ENCODE data around the gene ZBTB18.

Gene ZBTB18

DNA sequence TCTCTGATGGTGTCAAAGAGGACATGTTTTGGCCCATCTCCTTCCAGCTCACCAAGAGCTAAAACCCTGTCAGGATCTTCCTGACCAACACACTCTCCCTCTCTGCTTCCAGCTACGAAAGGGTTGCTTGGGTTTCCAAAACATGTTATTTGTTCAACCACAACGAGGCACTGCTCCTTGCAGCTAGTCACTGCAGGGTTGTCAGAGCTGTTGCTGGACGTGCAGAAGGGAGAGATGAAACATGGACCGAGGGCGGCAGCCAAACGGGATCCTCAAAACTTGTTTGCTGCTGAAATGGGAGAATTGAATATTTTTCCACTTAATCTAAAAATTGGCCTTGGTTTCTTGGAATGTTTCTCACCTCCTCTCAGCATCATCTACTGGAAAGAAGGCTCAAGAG lies 12.4 kb downstream of the ZBTB18 start:
- no peak for TF ChIP-seq GATA3 (IDR thresholded peaks at IDR 0.05; ENCODE audit: low read depth, low read length)
- TF ChIP-seq GATA2 (IDR thresholded peaks at IDR 0.05; ENCODE audit: low read depth, low read length) = no peak

DNA sequence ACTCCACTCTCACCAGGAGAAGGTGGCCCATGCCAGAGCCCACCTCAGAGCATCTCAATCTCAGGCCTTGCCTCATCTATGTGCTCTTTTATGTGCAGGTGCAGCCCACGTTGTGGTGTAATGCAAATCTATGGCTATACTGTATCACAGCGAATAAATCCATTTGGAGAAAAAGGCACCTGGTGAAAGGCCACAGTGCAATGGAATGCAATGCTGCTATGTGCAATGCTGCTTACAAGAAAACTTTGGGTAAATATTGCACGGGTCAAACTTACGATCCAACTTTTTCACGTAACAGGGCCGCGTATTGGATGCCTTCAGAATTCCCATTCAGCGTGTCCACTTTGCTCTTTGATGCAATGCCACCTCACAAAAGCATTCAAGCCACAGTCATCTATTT lies 13.5 kb downstream of the ZBTB18 start:
- TF ChIP-seq GATA2 (IDR thresholded peaks at IDR 0.05; ENCODE audit: low read depth, low read length) = no peak
- TF ChIP-seq GATA3 (IDR thresholded peaks at IDR 0.05; ENCODE audit: low read depth, low read length) = no peak

DNA sequence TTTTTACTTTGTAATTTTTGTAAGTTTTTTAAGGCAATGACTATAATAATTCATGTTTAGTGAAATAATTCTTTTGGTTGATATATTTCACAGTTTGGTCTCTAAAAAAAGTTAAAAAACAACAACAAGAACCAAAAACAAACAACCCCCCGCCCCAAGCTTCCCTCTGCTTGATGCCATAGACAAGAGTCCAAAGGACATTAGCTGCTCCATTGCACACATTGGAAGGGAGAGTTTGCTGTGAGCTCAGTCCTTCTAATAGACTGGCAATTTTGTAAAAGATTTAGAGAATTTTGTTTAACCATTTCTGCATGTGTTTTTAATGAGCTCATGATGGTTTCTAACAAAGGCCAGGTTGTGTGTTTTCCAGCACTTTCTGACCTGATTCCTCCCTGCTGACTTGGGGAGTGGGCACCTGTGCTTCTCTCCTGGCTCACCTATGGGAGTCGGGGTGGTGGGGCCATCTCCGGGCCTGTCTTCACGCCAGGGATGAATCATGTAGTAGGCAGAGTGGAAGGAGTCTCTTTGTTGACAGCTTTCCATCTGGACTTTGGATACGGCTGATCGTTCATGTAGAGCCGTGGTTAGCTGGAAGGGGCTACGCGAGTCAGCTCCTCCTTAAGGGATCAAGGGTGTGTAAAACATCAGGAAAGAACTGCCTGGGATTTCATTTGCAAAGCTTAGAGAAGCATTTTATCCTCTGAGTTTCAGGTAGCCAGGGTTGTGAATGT lies 14.1 kb downstream of the ZBTB18 start:
- no peak for TF ChIP-seq GATA2 (IDR thresholded peaks at IDR 0.05; ENCODE audit: low read depth, low read length)
- TF ChIP-seq GATA3 (IDR thresholded peaks at IDR 0.05; ENCODE audit: low read depth, low read length) = no peak

DNA sequence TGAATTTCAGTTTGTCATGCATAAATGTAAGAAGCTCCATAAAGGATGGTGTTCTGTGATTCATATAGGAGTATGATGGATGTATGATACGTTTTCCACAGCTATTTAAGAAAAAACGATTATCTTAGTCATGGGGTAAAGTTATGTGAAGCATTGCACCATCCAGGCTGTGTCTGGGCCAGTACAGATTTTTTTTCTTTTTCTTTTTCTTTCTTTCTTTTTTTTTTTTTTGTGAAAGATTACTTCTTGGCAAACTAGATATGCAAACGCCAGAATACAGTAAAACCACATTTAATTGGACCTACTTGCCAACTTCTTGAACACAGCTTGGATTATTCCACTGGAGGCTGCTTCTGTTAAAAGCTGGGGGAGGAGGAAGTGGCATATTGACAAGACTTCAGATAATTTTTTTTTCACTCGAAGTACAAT lies 14.9 kb downstream of the ZBTB18 start:
- TF ChIP-seq GATA2 (IDR thresholded peaks at IDR 0.05; ENCODE audit: low read depth, low read length) (no peak), GATA3 (IDR thresholded peaks at IDR 0.05; ENCODE audit: low read depth, low read length) (no peak)

DNA sequence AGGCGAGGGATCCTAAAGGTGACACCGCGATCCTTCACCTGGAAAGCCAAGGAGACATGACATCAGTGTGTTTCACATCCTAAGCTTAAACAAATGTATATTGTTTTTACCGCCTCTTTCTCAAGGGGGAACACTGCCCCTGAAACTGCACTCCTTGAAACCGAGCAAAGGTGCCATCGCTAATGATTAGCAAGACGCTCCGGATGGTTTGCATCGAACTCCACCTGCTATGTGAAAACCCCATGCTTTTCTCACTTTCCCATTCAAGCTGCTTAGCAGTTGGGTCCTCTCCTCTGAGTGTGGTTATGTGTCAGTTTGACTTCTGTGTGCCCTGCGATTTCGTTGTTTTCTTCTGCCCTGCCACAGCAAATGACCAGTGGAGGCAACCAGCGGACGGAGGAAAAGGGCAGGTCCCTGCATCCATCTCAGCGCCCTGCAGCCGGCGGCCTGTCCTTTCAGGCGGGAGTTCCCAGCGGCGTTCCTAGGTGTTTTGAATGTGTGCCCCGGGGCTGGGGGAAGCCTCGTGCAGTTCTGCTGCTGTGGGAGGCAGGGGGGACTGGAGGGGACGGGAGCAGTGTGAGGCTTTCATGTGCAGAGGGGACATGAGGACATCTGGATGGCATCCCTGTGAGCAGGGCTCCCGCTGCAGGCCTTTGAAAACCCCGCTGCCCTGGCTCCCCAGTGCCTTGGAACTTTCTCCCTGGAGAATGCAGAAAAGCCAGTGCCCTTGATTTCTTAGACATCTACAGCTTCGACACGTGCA lies 16.1 kb downstream of the ZBTB18 start:
- no peak for TF ChIP-seq GATA3 (IDR thresholded peaks at IDR 0.05; ENCODE audit: low read depth, low read length)
- no peak for TF ChIP-seq GATA2 (IDR thresholded peaks at IDR 0.05; ENCODE audit: low read depth, low read length)

DNA sequence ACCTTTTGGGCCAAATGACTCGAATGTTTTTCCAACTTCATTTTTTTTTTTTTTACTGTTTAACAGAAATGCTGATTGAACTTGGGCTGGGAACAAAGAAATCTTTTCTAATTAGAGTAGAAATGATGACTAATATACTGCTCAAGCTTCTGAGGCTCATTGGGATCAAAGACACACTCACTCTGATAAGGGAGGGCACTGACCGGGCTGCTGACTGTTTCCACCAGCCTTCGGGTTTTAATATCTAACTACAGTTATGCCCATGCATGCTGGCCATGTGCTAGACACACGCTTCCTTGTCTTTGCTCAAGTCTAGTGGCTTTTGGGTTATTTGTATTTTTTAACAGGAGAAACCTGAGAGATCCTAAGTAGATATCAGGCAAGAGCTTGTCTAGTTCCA lies 16.8 kb downstream of the ZBTB18 start:
- no peak for TF ChIP-seq GATA3 (IDR thresholded peaks at IDR 0.05; ENCODE audit: low read depth, low read length)
- no peak for TF ChIP-seq GATA2 (IDR thresholded peaks at IDR 0.05; ENCODE audit: low read depth, low read length)

DNA sequence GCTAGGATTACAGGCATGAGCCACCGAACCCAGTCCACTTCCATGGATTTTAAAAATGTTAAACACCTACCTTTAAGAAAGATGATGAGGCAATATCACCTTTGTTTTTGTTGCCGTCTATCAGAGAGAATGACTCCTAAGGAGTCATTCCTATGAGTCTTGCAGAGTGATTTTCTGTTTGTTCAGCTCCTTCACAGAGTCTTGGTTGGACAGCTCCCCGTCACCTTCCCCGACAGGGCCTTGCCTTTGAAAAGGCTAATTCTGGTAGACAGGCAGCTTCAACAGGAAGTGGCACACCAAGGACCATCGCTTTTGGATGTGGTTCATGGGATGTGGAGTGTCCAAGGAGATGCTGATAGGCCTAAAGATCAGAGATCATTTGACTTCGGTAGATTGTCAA lies 17.5 kb downstream of the ZBTB18 start:
- TF ChIP-seq GATA2 (IDR thresholded peaks at IDR 0.05; ENCODE audit: low read depth, low read length) (no peak), GATA3 (IDR thresholded peaks at IDR 0.05; ENCODE audit: low read depth, low read length) (no peak)

DNA sequence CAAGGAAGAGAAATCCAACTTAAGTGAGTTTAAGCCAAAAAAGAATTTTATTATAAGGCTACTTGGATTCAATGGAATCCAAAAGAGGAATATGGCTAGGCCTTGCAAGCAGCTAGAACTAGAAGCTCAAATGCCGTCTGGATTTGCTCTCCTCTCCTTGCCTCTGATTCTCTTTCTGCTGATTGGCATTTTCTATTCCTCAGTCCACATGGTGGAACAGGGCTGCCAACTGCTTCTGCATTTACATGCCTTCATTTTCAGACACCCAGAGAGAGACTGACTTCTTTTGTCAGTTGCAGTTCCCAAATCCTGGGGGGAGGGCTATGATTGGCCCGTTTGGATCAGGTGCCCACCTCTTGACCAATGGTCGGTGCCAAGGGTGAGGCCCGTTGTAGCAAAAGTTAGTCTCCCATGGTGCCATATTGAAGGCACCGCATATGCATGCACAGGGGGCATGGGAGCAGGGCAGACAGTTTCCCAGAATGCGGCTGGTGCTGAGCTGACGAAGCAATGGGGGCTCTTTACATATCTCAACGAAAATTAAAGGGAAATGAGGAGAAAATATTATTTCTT lies 18.3 kb downstream of the ZBTB18 start:
- TF ChIP-seq GATA3 (IDR thresholded peaks at IDR 0.05; ENCODE audit: low read depth, low read length) (no peak), GATA2 (IDR thresholded peaks at IDR 0.05; ENCODE audit: low read depth, low read length) (no peak)

DNA sequence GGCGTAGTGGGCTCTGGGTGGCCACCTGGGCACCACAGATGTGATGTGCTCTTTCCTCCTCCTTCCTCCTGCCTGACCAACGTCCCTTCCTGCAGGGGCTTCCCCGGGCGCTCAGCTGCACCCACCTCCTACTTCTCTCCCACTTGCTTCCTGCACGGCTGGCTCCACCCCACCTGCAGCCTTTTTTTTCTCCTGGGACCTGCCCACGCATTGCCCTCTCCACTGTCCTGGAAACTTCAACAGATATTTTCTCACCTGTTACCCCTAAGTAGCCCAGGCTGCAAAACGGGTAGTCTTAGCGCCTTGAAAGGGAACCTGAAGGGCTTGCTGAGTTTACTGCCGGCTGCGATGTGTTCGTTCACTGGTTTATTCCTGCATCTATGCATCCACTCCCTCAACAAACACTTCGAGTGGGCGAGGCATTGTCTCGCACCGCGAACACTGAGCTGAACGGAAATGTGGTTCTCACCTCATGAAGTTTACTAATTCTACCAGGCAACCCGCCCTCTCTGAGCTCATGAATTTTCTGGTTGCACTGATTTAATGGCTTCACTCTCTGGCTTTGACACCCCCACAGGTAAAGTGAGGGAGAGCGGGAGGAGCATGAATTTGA lies 23.6 kb downstream of the ZBTB18 start:
- TF ChIP-seq GATA3 (IDR thresholded peaks at IDR 0.05; ENCODE audit: low read depth, low read length) = no peak
- no peak for TF ChIP-seq GATA2 (IDR thresholded peaks at IDR 0.05; ENCODE audit: low read depth, low read length)

DNA sequence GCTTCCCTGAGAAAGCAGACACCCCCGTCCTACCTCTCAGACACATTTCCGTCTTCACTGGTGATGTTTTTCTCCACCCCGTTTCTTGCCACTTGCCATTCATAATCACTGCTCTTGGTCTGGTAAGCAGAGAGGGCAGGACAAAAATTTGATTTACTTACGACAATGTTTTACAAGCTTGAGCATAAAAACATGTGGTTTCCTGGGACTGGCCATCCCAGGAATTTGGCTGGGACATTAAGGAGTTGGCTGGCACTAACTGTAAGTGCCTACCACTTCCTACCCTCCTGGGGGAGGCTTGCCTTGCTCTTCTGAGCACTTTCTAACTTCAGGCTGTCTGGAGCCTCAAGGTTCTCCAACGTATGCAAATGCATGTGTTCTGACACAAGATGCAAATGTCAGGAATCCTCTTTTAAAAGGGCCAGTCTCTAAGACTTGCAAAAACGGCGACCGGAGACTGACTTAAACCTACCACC lies 24.2 kb downstream of the ZBTB18 start:
- no peak for TF ChIP-seq GATA2 (IDR thresholded peaks at IDR 0.05; ENCODE audit: low read depth, low read length)
- no peak for TF ChIP-seq GATA3 (IDR thresholded peaks at IDR 0.05; ENCODE audit: low read depth, low read length)

DNA sequence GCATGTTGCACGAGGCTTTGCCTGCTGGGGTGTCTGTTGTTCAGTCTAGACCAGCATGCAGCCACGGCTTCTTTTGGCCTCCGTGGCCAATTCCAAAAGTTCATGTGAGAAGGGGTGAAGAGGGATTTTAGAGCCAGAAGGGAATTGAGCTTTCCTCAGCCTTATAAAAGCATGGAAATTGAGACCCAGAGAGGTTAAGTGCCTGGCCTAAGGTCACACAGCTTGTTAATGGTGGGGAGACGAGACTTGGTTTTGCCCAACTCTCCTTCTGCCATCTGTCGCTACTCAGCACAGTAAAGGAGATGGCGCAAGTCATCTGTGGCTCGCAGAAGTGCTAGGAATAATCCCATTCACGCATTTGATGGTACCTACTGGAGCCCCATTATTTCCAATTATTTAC lies 25.7 kb downstream of the ZBTB18 start:
- TF ChIP-seq GATA2 (IDR thresholded peaks at IDR 0.05; ENCODE audit: low read depth, low read length) (no peak), GATA3 (IDR thresholded peaks at IDR 0.05; ENCODE audit: low read depth, low read length) (no peak)

DNA sequence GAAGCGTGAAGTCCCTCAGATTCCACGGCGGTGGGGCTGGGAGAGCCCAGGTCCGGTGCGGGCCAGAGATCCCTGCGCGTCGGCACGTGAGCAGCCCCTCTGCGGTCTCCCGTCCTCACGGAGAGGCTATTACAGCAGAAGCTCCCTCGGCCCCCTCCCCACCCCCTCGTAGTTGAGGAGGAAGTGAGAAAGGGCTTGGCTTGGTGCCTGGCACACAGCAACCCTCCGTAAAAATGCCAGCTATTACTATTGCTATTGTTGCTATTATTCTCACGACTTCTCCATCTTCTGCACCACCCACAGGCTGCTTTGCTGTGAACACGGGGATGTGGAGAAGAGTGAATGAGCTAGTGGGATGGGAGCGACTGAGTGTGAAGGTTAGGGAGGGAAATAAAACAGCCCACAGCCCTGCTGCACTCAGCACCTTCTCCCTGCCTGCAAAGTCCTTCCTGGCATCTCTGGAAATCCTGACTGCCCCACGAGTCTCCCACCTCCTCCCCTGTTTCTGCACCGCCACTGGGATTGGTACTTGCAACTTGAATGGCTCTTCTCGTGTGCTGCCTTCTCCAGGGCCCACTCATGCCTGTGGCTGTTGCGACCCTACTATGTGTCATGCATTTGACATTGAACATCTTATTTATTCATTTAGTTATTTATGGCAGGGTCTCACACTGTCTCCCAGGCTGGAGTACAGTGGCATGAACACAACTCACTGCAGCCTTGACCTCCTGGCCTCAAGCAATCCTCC lies 26.6 kb downstream of the ZBTB18 start:
- TF ChIP-seq GATA3 (IDR thresholded peaks at IDR 0.05; ENCODE audit: low read depth, low read length) = no peak
- no peak for TF ChIP-seq GATA2 (IDR thresholded peaks at IDR 0.05; ENCODE audit: low read depth, low read length)

DNA sequence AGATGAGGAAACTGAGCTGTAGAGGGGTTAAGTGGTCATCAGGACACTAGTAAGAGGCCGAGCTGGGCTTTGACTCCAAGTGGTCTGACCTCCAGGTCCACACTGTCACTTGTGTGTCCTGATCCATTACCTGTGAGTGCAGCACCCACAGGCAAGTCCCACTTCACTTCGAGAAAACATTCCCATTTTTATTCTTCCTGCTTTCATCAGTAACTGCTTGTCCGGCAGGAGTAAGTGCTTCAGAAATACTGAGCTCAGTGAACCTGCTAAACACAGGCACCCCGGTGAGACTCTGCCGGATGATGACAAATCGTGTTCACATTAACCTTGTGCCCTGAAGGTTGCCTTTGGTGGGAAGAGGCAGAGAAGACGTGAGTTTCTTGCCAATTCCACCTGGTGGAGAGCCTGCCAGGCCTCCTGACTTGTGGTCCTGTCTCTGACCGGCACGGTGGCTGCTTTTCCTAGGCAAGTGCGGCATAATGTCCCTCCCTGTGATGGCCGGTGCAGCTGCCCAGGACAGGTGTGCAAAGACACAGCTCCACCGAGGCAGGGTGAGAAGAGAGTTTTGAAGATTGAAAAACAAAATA lies 29.4 kb downstream of the ZBTB18 start:
- no peak for TF ChIP-seq GATA2 (IDR thresholded peaks at IDR 0.05; ENCODE audit: low read depth, low read length)
- no peak for TF ChIP-seq GATA3 (IDR thresholded peaks at IDR 0.05; ENCODE audit: low read depth, low read length)
